ENCODE measurements around the gene DNER. TPM values are rescaled to one million over a fixed set of nuclear protein-coding genes. Genes with fewer than 3 reads are reported as not detected.
"Not testable (repeated sequence)": the region's sequence is repeated elsewhere in the genome, so short reads cannot be mapped to it uniquely, and the experiment has no call there.

The DNER gene, protein sequence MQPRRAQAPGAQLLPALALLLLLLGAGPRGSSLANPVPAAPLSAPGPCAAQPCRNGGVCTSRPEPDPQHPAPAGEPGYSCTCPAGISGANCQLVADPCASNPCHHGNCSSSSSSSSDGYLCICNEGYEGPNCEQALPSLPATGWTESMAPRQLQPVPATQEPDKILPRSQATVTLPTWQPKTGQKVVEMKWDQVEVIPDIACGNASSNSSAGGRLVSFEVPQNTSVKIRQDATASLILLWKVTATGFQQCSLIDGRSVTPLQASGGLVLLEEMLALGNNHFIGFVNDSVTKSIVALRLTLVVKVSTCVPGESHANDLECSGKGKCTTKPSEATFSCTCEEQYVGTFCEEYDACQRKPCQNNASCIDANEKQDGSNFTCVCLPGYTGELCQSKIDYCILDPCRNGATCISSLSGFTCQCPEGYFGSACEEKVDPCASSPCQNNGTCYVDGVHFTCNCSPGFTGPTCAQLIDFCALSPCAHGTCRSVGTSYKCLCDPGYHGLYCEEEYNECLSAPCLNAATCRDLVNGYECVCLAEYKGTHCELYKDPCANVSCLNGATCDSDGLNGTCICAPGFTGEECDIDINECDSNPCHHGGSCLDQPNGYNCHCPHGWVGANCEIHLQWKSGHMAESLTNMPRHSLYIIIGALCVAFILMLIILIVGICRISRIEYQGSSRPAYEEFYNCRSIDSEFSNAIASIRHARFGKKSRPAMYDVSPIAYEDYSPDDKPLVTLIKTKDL
- total RNA-seq = 10 to 100 TPM in 3 of 4 donors, 1 to 10 TPM in 1; 8.9 to 29.4 (median 19.5) TPM

DNA sequence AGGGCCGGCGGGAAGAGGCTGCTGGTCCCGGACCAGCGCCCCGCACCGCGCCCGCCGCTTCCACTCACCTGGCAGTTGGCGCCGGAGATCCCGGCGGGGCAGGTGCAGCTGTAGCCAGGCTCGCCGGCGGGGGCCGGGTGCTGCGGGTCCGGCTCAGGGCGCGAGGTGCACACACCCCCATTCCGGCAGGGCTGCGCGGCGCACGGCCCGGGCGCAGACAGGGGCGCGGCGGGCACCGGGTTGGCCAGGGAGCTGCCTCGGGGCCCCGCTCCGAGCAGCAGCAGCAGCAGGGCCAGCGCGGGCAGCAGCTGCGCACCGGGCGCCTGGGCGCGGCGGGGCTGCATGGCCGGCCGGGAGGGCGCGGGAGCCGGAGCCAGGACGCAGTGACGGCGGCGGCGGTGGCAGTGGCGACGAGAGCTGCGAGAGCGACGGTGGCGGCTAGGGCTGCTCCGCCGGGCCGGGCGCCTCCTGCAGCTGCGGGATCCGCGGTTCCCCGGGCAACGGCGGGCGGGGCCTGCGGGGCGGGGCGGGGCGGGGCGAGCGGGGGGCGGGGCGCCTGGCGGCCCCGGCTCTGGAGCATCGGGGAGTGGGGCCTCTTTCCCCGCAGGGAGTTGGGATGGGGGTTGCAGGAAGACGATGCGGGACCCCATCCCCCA is at the start of gene DNER:
TSS of gene DNER (minus strand) at position 476 of the 656 bp plus-strand sequence. CDS start at position 344, 132 bp downstream.
- H3K27me3 ChIP-seq = peaks cover 78% of the 10 kb centered on the region
- H3K36me3 ChIP-seq = no peaks in the 10 kb centered on the region
- H3K4me3 ChIP-seq = peak within 1 kb of the TSS; percentile 42
- no CpG with 5 or more reads among the region's 84 CpGs for WGBS
- H3K27ac ChIP-seq = peak within 1 kb of the TSS; percentile 10
- no peak for DNase-seq (ENCODE audit: low spot score in 2 of 2)
- no peaks in the 10 kb centered on the region for H3K9me3 ChIP-seq
- TF ChIP-seq, protein P1, sequence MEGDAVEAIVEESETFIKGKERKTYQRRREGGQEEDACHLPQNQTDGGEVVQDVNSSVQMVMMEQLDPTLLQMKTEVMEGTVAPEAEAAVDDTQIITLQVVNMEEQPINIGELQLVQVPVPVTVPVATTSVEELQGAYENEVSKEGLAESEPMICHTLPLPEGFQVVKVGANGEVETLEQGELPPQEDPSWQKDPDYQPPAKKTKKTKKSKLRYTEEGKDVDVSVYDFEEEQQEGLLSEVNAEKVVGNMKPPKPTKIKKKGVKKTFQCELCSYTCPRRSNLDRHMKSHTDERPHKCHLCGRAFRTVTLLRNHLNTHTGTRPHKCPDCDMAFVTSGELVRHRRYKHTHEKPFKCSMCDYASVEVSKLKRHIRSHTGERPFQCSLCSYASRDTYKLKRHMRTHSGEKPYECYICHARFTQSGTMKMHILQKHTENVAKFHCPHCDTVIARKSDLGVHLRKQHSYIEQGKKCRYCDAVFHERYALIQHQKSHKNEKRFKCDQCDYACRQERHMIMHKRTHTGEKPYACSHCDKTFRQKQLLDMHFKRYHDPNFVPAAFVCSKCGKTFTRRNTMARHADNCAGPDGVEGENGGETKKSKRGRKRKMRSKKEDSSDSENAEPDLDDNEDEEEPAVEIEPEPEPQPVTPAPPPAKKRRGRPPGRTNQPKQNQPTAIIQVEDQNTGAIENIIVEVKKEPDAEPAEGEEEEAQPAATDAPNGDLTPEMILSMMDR (IDR thresholded peaks at IDR 0.05) = no peak
- no peak for TF ChIP-seq POLR2A (IDR thresholded peaks at IDR 0.05)
- H3K4me1 ChIP-seq = peaks cover 29% of the 10 kb centered on the region

DNA sequence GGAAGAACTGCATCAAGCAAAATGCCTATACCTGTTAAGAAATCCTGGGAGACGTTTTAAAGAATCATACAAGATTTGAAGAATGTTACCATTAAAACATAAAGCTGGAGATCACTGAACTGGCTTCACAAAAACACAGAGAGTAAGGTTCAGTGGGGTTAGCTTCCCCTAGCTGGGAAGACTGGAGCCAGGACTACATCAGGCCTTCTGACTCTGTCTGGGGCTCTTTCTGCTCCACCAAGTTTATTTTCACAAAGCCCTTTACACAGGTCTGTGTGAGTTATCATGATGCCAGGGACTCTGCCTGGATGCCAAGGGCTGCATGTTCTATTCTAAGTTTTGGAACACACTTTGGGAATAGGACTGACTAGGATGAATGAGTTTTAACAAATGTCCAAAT is 47.3 kb upstream of the DNER start:
- Histone ChIP-seq H3K9me3 (no peaks in the 10 kb centered on the region), H3K27ac (no peak overlapping the region), H3K4me3 (no peak overlapping the region), H3K4me1 (no peaks in the 10 kb centered on the region), H3K27me3 (no peaks in the 10 kb centered on the region), H3K36me3 (peaks cover 22% of the 10 kb centered on the region)
- no peak for DNase-seq (ENCODE audit: low spot score in 2 of 2)
- TF ChIP-seq EP300 (IDR thresholded peaks at IDR 0.05) (no peak), POLR2AphosphoS5 (IDR thresholded peaks at IDR 0.05) (no peak), POLR2A (IDR thresholded peaks at IDR 0.05) (no peak)
- WGBS = 67% methylated on average over 1 of the region's 1 CpG

DNA sequence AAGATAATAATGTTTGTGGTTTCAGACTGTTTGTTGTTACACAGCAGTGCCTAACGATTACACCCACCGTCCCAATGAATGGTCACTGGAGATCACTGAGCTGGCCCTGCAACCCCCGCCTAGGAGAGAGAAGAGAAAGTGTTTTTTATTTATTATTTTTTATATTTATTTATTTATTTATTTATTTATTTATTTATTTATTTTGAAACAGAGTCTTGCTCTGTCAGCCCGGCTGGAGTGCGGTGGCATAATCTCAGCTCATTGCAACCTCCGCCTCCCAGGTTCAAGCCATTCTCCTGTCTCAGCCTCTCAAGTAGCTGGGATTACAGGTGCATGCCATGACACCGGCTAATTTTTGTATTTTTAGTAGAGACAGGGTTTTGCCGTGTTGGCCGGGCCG is 43.1 kb upstream of the DNER start:
- H3K4me1 ChIP-seq; H3K27ac ChIP-seq; H3K4me3 ChIP-seq; H3K36me3 ChIP-seq; H3K9me3 ChIP-seq; H3K27me3 ChIP-seq; DNase-seq (ENCODE audit: low spot score in 2 of 2): not testable (repeated sequence)
- 94% methylated on average over 10 of the region's 10 CpGs for whole genome bisulfite sequencing

DNA sequence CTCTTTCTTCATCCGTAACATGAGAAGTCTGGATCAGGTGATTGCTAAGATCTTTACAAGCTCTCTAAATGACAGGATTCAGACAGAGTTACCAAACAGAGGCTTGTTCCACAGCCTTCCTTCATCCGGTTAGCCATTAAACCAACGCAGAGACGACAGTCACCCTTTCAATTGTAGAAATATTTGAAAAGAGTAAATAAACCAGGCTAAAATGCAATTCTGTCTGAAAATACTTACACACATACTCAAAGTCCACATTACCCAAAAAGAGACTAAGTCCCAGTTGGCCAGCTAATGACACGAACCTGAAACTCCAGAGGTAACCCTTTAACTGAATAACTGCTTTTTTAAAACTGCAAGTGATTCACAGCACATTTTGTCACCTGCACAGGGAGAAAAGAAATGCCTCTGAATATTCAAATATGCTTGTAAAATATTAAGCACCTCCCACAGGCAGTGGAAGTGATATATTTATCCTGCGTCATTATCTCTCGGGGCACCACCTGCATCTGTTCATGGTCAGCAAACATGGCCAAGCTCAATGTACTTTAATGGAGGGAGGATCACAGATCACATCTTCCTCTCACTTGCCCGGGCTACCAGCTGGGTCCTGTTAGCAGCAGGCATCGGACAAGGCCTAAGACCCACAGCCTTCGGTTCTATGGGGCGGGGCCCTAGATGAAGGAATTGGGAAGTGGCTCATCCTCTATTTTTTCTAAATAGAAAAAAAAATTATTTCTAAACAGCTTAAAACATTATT is 38.8 kb upstream of the DNER start:
- 84% methylated on average over 11 of the region's 11 CpGs for WGBS
- TF ChIP-seq, protein P1 (IDR thresholded peaks at IDR 0.05) = no peak
- no peak for TF ChIP-seq POLR2AphosphoS5 (IDR thresholded peaks at IDR 0.05)
- Histone ChIP-seq H3K4me1 (no peaks in the 10 kb centered on the region), H3K27ac (no peak overlapping the region), H3K9me3 (no peaks in the 10 kb centered on the region), H3K27me3 (no peaks in the 10 kb centered on the region), H3K4me3 (no peak overlapping the region), H3K36me3 (no peaks in the 10 kb centered on the region)
- no peak for DNase-seq (ENCODE audit: low spot score in 2 of 2)

DNA sequence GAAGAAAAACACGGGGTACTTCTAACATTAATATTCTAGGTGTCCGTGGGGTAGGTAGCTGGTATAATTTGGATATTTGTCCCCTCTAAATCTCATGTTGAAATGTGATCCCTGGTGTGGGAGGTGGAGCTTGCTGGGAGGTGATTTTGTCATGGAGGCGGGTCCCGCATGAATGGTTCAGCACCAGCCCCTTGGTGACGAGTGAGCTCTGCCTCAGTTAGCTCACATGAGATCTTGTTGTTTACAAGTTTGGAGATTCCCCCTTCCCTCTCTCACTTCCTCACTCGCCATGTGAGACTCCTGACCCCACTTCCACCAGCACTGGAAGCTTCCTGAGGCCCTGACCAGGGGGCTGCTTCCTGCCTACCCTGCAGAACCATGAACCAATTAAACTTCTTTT is 35.4 kb upstream of the DNER start:
- no peaks in the 10 kb centered on the region for H3K9me3 ChIP-seq

DNA sequence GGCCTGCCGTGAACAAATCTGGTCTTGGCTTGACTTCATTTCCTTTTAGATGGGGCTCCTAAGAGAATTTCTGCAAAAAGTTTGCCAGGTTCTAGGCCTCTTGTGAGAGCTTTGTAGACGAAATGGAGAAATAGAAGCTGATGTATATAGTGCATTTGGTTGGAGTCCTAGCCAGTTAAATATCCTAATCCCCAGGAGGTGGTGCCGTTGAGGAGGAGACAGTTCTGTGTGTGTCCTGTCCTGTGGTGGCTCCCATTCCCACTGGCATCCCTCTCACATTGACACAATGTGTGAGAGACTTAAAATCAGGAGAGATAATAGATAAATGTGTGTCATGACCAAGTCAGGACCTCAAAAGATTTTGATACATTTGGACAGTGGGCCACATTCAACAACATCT is 34.6 kb upstream of the DNER start:
- Histone ChIP-seq H3K9me3 (no peaks in the 10 kb centered on the region), H3K4me3 (no peak overlapping the region), H3K4me1 (no peaks in the 10 kb centered on the region), H3K27me3 (peaks cover 4% of the 10 kb centered on the region), H3K36me3 (no peaks in the 10 kb centered on the region), H3K27ac (no peak overlapping the region)
- no peak for DNase-seq (ENCODE audit: low spot score in 2 of 2)
- 91% methylated on average over 3 of the region's 3 CpGs for WGBS
- TF ChIP-seq POLR2AphosphoS5 (IDR thresholded peaks at IDR 0.05) (no peak), EP300 (IDR thresholded peaks at IDR 0.05) (no peak), POLR2A (IDR thresholded peaks at IDR 0.05) (no peak)
- TF ChIP-seq, protein P1 (IDR thresholded peaks at IDR 0.05) = no peak

More for the DNA sequence above, 35.4 kb upstream of the DNER start:
- Histone ChIP-seq H3K4me3 (no peak overlapping the region), H3K27ac (no peak overlapping the region), H3K27me3 (peaks cover 4% of the 10 kb centered on the region), H3K36me3 (no peaks in the 10 kb centered on the region), H3K4me1 (no peaks in the 10 kb centered on the region)
- 91% methylated on average over 6 of the region's 6 CpGs for WGBS
- TF ChIP-seq POLR2AphosphoS5 (IDR thresholded peaks at IDR 0.05) = no peak
- no peak for TF ChIP-seq EP300 (IDR thresholded peaks at IDR 0.05)
- no peak for DNase-seq (ENCODE audit: low spot score in 2 of 2)

DNA sequence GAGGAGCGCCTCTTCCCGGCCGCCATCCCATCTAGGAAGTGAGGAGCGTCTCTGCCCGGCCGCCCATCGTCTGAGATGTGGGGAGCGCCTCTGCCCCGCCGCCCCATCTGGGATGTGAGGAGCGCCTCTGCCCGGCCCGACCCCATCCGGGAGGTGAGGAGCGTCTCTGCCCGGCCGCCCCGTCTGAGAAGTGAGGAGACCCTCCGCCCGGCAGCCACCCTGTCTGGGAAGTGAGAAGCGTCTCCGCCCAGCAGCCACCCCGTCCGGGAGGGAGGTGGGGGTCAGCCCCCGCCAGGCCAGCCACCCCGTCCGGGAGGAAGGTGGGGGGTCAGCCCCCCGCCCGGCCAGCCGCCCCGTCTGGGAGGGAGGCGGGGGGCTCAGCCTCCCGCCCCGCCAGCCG is 28.3 kb upstream of the DNER start:
- no CpG with 5 or more reads among the region's 35 CpGs for WGBS
- H3K36me3 ChIP-seq; H3K27ac ChIP-seq; H3K4me1 ChIP-seq; DNase-seq (ENCODE audit: low spot score in 2 of 2); H3K9me3 ChIP-seq; H3K4me3 ChIP-seq; H3K27me3 ChIP-seq: not testable (repeated sequence)
